Endothelial cell of hepatic sinusoid (primary cell): Measurements from ENCODE around the gene SOX21.
"Not testable (repeated sequence)": the region's sequence is repeated elsewhere in the genome, so short reads cannot be mapped to it uniquely, and the experiment has no call there.

ENCODE experiments used
- in situ Hi-C: cut with HindIII; loops from 2 replicates; pipeline ENCODE4 v1.10.0; 2017; ENCODE audit warnings: low sequenced_read_pairs

The SOX21 gene

DNA sequence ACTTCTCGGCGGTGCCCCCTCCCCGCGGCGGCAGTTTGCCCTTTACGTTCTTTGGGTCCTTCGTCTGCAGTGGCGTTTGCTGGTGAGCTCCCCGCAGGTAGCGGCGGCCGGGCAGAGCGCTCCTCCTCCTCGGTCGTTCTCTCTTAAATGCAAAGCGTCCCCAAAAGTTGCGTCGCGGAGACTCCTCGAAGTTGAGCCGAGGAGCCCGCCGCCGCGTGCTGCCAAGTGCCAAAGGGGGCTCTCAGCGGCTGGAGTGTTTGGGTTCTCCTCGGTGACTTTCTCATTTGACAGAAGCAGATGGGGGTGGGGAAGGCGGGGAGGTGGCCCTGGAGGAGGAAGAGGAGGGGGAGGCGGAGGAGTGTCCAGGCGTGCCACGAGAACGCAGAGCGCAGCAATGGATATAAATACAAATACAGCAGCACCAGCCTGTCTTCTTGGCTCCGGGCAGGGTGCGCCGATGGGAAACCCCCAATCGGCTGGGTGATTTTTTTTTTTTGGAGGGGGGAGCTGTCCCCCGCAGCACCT, at the start of gene SOX21:
TSS of gene SOX21 (minus strand) at position 259 of the 525 bp plus-strand sequence. CDS start 496 bp downstream, outside the sequence.
- in situ Hi-C loops: no loop called here

GRCh38 chr13:94761407-94761806, 49.1 kb upstream of the SOX21 start:
- in situ Hi-C loops: no loop called here

DNA sequence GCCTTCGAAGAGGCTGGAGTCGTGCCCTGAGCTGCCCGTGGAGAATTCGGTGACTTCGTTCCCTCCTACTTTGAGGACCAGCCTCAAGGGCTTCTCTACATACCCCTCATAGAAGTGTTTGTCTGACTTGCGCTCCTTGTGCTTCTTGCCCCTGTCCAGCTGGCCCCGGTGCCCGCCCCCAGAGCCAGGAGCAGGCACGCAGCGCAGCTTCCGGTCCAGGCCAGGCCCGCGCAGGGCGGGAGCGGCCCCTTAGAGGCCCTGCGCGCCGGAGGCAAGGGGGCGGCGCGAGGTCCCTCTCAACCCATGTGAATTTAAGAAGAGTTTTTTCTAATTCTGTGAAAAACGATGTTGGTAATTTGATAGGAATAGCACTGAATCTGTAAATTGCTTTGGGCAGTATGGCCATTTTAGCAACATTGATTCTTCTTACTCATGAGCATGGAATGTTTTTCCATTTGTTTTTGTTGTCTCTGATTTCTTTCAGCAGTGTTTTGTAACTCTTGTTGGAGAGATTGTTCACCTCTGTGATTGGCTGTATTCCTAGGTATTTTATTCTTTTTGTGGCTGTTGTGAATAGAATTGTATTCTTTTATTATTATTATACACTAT, 46.9 kb upstream of the SOX21 start:
- in situ Hi-C loops: no loop called here

DNA sequence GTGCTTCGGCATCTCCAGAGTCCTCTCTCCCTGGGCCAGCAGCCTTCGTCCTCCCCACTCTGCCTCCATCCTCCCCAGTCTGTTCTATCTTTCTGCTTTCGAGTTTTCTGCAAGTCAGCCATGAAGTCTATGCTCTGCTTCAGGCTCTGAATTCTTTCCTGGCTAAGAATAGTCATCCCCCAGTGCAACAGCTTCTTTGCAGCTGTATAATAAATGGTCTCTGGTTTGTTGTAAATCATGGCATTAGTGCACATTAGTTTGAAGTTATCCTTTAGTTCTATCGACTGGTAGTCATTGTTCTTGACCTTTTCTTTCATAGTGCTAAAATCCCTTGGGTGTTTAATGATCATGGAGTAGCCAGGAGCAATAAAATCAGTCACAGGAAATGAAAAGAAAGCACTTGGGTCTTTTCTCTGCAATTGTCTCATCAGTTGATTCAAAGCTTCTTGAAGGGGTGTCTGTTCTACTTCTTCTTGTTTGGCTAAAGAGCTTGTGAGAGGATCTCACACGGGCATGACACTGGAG, 46.2 kb upstream of the SOX21 start:
- in situ Hi-C loops: no loop called here

DNA sequence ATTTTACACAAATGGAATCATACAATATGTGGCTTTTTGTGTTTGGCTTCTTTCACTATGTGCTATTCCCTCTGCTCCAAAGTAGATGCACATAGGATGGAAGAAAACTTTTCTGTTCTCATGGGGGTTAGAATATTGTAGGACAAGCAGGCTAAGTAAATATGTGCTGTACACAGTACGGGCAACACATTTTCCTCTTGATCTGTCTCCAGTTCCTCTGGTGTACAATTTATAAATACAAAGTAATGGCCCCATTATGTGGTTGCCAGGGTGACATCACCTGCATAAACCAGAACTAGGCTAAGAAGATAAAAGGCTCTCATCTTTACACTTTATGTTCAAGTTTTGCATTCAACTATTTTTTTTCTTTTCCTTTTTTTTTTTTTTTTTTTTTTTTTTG, 41.0 kb upstream of the SOX21 start:
- in situ Hi-C loops: no loop called here

- in situ Hi-C loops: no loop called here
These were observed 36.8 kb upstream of the SOX21 start for GRCh38 chr13:94749162-94749561.

DNA sequence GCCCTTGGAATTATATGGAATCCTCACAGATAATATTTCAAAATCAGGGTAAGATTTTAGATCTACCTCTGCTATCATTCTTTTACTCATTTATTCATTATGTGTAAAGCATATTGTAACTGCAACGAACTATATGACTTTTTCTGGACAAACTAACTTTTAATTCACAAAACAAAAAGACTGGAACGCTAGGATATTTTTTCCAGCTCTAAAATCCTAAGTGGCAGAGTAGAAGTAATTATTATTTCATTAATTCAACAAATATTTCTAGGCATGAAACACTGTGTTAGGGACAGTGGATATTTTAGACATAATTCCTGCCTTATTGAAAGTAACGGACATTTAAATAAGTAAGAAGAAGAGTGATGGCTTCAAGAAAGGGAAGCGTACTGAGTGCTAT, 26.9 kb upstream of the SOX21 start:
- in situ Hi-C loops: no loop called here

DNA sequence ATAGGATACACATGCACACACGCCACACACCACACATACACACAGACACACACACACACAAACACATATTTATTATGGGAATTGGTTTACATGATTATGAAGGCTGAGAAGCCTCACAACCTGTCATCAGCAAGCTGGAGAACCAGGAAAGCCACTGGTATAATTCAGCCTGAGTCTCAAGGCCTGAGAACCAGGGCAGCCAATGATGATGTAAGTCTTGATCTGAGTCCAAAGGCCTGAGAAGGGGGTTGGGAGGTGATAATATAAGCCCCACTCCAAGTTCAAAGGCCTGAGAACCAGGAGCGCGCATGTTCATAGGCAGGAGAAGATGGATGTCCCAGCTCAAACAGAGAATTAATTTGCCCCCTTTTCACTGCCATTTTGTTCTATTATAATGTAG, 18.7 kb upstream of the SOX21 start:
- in situ Hi-C loops: no loop called here

DNA sequence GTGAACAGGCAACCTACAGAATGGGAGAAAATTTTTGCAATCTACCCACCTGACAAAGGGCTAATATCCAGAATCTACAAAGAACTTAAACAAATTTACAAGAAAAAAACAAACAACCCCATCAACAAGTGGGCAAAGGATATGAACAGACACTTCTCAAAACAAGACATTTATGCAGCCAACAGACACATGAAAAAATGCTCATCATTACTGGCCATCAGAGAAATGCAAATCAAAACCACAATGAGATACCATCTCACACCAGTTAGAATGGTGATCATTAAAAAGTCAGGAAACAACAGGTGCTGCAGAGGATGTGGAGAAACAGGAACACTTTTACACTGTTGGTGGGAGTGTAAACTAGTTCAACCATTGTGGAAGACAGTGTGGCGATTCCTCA, 17.6 kb upstream of the SOX21 start:
- in situ Hi-C loops: not testable (repeated sequence)

DNA sequence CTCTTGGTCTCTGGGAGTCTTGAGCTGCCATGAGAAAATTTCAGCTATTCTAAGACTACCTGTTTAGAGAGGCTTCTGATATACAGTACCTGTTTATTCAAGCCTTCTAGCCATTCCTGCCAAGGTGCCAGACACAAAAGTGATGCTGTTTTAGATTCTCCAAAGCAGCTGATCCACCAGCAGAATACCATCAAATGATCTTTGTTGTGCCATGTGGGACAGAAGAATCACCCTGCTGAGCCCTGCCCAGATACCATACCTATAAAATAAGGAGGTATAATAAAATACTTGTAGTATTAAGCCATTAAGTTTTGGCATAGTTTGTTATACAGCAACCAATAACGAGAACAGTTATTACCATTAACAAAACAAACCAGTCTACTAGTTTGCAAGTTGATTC, 14.1 kb upstream of the SOX21 start:
- in situ Hi-C loops: no loop called here

DNA sequence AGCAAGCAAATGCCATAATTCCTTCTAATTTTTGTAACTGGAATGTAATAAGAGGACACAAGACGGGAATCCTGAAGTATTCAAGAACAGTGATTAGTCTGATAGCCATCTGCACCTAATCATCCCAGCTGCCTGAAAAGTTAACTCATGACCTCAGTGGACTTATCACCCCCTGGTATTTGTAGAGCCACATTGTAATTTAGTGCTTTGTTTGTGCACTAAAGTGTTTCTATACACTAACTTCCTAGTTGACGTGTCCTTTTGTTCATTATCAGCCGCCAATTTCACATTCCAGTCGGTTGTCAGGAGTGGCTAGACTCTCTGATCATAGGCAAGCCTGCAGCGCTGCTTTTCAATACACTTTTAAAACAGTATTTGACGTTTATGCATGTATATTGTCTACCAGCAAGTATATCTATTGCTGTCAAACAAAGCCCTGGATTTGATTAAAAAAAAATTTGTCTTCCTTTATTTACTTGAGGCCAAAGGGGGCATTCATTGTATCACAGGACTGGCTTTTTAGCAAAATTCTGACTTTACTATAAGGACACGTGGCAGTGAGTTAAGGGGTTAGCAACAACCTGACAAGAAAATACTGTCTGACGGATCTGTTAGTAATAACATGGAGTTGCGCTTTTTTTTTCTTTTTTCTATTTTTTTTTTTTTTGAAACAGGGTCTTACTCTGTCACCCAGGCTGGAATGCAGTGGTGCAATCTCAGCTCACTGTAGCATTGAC, 10.4 kb upstream of the SOX21 start:
- in situ Hi-C loops: no loop called here

GRCh38 chr13:94718697-94719096, 6.4 kb upstream of the SOX21 start:
- in situ Hi-C loops: not testable (repeated sequence)

- in situ Hi-C loops: no loop called here
These were observed 5.6 kb upstream of the SOX21 start for GRCh38 chr13:94717916-94718315.

- in situ Hi-C loops: no loop called here
These were observed 3.7 kb upstream of the SOX21 start for GRCh38 chr13:94716016-94716415.

- in situ Hi-C loops: no loop called here
These were observed 1.3 kb upstream of the SOX21 start for GRCh38 chr13:94713561-94714182.

DNA sequence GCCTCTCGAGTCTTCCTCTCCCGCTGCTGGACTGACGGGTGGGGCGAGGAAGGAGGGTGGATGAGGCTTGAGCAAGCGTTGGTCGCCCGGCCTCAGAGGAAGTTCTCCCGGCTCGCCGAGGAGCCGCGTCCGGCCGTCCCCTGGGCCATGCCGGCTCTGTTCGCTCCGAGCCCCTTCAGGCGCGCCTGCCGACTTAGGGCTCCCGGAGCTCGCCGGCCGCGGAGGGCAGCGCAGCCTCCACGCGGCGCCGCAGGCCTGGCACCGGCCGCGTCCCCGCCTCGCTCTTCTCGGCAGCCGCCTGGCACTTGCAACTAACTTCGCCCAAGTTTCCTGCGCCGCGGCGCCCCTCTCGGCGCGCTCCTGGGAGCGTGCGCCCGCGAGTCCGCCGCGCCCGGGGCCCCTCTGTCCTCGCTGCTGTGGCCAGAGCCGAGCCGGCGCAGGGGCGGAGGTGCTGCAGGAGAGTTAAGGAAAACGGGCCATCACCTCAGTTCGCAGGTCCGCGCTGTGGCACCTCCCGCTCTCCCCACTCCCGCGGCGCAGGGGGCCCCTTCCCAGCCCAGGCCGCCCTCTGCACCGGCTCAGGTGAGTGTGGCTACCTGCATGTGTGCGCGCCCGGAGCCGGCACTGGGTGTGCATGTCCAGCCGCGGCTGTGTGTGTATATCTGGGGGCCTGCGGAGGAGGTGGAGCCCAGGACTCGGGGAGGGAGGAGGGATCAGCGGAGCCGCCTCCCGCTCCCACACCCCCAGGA, 641 bp upstream of the SOX21 start:
- in situ Hi-C loops: no loop called here

- in situ Hi-C loops: no loop called here
These were observed 621 bp downstream of the SOX21 start for GRCh38 chr13:94711561-94712286.

DNA sequence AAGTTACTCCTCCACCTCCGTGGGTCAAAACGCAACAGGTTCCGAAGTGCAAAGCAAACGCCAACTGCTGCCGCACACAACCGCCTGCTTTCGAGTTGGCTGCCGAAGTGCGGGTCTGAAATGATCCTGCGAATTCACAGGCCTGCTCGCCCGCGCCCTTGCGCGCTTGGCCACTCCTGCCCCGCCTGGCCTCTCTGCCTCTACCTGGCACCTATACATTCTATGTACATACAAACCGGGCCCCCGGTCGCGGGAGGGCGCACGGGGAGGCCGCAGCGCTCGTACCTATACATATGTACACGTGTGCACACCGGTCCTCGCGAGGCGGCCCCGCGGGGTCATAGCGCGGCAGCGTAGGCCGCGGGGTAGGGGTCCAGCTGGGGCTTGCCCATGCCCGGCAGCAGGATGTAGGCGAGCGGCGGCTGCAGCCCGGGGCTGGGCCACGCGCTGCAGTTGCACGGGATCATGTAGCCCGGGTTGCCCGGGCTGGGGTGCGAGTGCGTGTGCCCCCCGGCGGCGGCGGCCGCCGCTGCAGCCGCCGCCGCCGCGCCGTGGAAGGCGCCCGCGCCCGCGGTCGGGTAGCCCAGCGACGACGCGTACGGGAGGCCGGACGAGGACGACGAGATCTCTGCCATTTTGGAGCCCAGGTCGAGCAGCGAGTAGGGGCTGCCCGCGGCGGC, 1.3 kb downstream of the SOX21 start:
- in situ Hi-C loops: no loop called here

DNA sequence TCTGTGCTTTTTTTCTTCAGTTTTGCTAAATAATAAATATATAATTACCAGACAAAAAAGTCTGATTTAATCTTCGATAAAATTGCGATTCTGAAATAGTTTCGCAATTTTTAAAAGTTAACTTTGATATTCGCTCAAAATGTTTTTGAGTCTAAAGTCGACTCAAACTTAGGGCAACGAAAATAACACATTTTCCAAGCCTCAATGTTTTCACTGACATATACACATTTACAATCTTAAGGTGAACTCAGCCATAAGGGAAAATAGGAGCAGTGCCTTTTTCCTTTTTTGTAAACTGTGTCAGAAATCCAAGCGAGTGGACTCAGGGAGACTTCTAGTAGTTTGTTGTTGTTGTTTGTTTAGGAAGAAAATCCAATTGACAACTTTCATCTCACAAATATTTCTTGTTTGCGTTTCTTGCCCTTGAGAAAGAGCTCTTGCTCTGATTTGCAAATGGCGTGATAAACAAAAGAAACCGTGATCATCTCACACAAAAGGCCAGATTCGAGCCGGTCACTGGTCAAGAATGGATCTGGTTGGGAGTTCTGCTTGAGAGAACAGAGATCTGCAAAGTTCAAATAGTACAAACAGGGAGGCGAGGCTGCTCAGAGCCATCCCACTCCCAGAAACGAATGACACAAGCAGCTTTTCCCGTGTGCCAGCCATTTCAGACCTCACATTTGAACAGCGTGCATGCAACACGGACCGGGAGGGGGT, 2.1 kb downstream of the SOX21 start:
- in situ Hi-C loops: no loop called here
